GM10266 (cell line): Measurements from ENCODE around the gene MYO1G.
A peak's percentile ranks its signal among the peaks of the same experiment; 100 is the strongest.

Source experiments
- DNase-seq: peaks from one replicate; pipeline ENCODE4 v3.0.0; 2012; ENCODE audit errors: extremely low spot score
- CTCF ChIP-seq: IDR thresholded peaks from 2 replicates; pipeline ENCODE4 v1.5.1; 2012; ENCODE audit warnings: mild to moderate bottlenecking, low read depth; ENCODE audit not compliant: control insufficient read depth, insufficient read depth; ENCODE audit errors: missing control alignments

The MYO1G gene

GRCh38 chr7:44967571-44968446 lies 11.0 kb downstream of the MYO1G start:
- TF ChIP-seq CTCF, result no peak
- DNase-seq, result no peak

- no peak for DNase-seq
- TF ChIP-seq CTCF, result no peak
Measured at GRCh38 chr7:44966731-44967538, 11.9 kb downstream of the MYO1G start.

GRCh38 chr7:44965937-44966730 lies 12.7 kb downstream of the MYO1G start:
- DNase-seq, result no peak
- TF ChIP-seq CTCF, result no peak

- TF ChIP-seq CTCF, result no peak
- DNase-seq, result no peak
Measured at GRCh38 chr7:44965441-44965903, 13.3 kb downstream of the MYO1G start.

- TF ChIP-seq CTCF, result no peak
- no peak for DNase-seq
Measured at GRCh38 chr7:44964831-44965440, 13.9 kb downstream of the MYO1G start.

- DNase-seq, result peak; percentile 48
Measured at GRCh38 chr7:44964384-44964830, 14.4 kb downstream of the MYO1G start.

More at GRCh38 chr7:44964384-44964830, 14.4 kb downstream of the MYO1G start:
- TF ChIP-seq CTCF, result peak; percentile 39
